Vagina (tissue), 2 donors: ENCODE measurements around the gene ERAL1.

ENCODE experiments used
- CTCF ChIP-seq, 3 experiments: fragments of 450-650 bp in 2 of 3; fragments of 200-600 bp in 1 of 3; sonication (generic) in 1 of 3; IDR thresholded peaks; one replicate each; pipeline ENCODE4 v1.5.1; 2017 to 2019; ENCODE audit warnings: antibody characterized with exemption in 3 of 3, mild to moderate bottlenecking in 2 of 3, moderate library complexity in 2 of 3
- POLR2A ChIP-seq, 2 donors: fragments of 450-650 bp; IDR thresholded peaks; one replicate each; pipeline ENCODE4 v1.6.1; 2017; ENCODE audit warnings: antibody characterized with exemption in 2 of 2, mild to moderate bottlenecking in 2 of 2, moderate library complexity in 2 of 2
- POLR2AphosphoS5 ChIP-seq, 2 donors: sonication (generic); formaldehyde crosslinking; IDR thresholded peaks; one replicate each; pipeline ENCODE4 v1.9.0; 2017; ENCODE audit warnings: antibody characterized with exemption in 2 of 2, mild to moderate bottlenecking in 2 of 2, low read depth in 1 of 2; ENCODE audit not compliant: insufficient read depth in 1 of 2

DNA sequence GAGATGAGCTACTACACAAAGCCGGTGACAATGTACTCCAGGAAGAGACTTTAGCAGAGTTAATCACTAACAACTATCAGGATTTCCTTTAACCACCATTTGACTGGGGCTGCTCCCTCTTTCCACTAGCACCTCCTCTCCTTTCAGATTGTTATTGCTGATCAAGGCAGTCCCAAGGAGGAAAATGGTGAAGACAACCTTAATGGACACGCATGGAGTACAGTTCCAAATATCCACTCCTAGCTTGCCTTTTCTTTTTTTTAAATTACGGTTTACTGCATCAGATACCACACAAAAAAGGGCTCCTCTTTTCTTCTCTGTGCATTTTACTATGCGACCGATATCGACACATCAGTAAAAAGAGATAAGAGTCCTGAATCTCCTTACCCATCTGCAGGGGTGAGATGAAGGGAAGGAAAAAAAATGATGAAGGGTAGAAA is 43.1 kb upstream of the ERAL1 start:
- TF ChIP-seq POLR2A (IDR thresholded peaks at IDR 0.05) (no peak), CTCF (IDR thresholded peaks at IDR 0.05) (no peak), POLR2AphosphoS5 (IDR thresholded peaks at IDR 0.05; ENCODE audit: insufficient read depth in 1 of 2, low read depth in 1 of 2) (no peak)
